ENCODE measurements around the gene METTL1.

DNA sequence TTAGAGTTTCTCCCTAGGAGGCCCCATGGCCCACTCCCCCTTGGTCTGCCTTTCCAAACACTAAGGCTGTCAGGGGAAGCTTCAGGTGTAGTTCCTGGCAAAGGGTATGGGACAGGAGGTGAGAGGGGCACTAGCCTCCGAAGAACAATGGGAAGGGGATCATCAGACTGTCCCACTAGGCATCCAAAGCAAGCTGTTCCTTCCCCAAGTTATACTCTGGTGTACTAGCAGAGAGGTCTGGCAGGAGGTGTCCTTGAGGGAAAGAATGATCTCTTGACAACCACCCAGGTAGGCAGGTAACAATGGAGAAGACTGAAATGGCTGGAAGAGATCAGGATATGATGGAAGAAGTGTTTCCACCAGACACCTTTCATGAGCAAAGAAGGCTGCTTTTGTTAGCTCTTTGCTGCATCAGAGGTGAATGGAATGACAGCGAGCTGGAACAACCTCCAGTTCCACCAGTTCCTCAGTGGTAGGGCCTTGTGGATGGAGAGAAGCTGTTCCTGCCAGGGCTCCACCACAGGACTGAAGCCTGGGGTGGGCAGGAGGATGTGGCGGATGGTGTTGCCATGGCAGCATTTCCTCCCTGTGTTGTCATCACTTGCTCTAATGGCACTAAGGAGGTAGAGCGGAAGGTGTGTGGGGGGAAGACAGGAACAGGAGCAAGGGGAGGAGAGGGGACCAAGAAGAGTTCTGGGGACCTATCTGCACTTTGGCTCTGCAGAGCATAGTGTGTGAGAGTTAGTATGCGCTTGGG lies 31.1 kb downstream of the METTL1 start:
- TF ChIP-seq, protein P1, sequence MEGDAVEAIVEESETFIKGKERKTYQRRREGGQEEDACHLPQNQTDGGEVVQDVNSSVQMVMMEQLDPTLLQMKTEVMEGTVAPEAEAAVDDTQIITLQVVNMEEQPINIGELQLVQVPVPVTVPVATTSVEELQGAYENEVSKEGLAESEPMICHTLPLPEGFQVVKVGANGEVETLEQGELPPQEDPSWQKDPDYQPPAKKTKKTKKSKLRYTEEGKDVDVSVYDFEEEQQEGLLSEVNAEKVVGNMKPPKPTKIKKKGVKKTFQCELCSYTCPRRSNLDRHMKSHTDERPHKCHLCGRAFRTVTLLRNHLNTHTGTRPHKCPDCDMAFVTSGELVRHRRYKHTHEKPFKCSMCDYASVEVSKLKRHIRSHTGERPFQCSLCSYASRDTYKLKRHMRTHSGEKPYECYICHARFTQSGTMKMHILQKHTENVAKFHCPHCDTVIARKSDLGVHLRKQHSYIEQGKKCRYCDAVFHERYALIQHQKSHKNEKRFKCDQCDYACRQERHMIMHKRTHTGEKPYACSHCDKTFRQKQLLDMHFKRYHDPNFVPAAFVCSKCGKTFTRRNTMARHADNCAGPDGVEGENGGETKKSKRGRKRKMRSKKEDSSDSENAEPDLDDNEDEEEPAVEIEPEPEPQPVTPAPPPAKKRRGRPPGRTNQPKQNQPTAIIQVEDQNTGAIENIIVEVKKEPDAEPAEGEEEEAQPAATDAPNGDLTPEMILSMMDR (IDR thresholded peaks at IDR 0.05): no peak
- no peak for TF ChIP-seq EZH2 (IDR thresholded peaks at IDR 0.05; ENCODE audit: borderline replicate concordance, insufficient read depth, low read depth, low read length, poor library complexity, severe bottlenecking)
